GM19239 (cell line): ENCODE data around the gene PTPN1.
A peak's percentile ranks its signal among the peaks of the same experiment; 100 is the strongest.
"Not testable (repeated sequence)": the region's sequence is repeated elsewhere in the genome, so short reads cannot be mapped to it uniquely, and the experiment has no call there.

ENCODE experiments used
- DNase-seq: peaks from one replicate; pipeline ENCODE4 v3.0.0; 2011; ENCODE audit warnings: low spot score; ENCODE audit not compliant: insufficient read length
- FAIRE-seq: peaks from 2 replicates; lab custom pipeline; 2011; peaks lifted over from hg19 to GRCh38; lab: Jason Lieb, UNC

PTPN1 gene

GRCh38 chr20:50526403-50526989, 16.3 kb downstream of the PTPN1 start:
- no peak for FAIRE-seq
- DNase-seq: no peak

DNA sequence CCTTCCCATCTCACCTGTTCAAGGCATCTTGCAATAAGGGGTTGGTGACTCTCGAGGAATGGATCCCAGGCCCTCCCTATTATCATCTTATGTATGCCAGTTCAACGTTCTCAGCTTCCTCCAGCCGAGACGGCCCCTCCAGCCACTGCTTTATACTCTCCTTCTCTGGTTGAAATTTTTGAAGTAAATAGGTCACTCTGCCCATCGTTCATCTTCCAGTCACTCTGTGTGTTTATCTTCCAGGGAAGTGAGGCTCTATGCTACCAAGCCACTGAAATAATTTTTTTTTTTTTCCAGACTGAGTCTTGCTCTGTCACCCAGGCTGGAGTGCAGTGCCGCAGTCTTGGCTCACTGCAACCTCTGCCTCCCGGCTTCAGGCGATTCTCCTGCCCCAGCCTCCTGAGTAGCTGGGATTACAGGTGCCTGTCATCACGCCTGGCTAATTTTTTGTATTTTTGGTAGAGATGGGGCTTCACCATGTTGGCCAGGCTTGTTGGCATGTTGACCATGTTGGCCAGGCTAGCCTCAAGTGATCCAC, 17.0 kb downstream of the PTPN1 start:
- no peak for FAIRE-seq

GRCh38 chr20:50528129-50528528, 17.9 kb downstream of the PTPN1 start:
- no peak for DNase-seq
- no peak for FAIRE-seq

More for the DNA sequence above, 17.0 kb downstream of the PTPN1 start:
- DNase-seq: no peak

DNA sequence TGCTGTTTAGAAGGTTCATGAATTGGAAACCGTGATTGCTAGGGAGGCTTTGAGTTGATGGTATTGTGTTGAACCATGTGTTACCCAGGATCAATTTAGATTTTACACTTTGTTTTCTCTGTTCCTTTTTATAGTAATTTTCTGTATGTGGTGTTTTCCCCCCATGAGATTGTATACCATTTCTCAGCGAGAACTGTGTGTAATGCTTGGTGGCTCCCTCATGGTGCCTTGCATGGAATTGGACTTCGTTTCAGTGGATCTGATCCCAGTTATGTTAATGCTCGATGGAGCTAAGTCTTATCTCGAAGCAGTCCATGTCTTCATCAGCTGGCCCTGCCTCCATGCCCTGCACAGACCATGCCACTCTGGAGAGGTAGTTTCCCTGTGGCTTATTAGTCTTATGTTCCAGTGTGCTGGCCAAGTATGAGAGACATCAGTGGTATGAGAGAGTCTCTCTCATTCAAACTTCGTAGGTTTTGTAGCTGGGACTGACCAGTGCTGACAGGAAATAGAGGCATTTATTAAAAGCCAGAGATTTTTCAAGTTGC, 18.7 kb downstream of the PTPN1 start:
- peak; percentile 8 for FAIRE-seq
- DNase-seq: no peak

GRCh38 chr20:50532221-50532620, 22.0 kb downstream of the PTPN1 start:
- no peak for FAIRE-seq
- DNase-seq: no peak

DNA sequence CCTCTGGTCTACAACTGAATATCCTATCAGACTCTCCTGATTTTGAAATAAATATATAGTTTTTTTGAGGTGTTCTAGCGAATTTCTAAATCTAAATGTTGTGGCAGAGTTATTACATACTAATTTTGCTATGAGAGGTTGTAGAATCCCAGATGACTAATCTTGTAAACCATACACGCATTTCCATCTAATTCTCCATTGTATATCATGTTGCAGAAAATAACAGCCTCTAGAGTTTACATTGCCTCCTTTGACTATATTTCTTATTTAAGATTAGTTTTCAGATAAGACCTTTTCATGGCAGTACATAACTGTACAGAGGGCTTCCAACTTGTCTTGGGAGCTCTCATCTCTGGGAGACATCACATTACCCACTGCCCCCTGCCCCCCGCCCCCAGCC, 22.9 kb downstream of the PTPN1 start:
- FAIRE-seq (no peak), DNase-seq (no peak)

DNA sequence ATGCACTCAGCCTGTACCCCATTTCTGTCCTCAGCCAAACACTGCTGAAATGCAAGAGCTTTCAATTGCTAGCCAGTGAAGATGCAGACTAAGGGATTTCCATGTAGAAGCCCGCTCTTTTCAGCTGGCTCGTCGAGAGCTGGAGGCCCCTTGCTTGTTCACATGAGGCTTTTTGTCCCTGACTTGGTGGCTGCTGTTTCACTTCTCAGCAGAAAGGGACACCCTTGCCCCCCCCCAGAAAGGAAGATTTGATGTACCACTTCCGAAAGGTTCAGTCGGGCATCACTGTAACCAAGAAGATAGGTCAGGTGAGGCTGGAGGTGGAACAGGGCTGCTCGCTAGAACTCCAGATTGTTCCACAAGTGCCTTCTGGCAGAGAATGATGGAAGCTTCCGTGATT, 23.3 kb downstream of the PTPN1 start:
- no peak for FAIRE-seq
- no peak for DNase-seq

DNA sequence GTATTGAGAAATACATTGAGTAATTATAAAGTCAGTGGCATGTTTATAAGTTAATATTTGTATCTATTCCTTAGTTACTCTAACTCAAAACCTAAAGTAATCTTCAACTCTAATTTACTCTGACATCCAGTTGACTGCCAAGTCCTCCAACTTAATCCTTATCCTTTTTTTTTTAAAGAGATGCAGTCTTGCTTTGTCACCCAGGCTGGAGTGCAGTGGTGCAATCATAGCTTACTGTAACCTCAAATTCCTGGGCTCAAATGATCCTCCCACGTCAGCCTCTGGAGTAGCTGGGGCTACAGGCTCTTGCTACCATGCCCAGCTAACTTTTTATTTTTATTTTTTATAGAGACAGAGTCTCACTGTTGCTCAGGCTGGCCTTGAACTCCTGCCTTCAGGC, 24.4 kb downstream of the PTPN1 start:
- no peak for DNase-seq
- FAIRE-seq: no peak

GRCh38 chr20:50535162-50535561, 25.0 kb downstream of the PTPN1 start:
- DNase-seq (no peak), FAIRE-seq (no peak)

GRCh38 chr20:50536333-50536732, 26.1 kb downstream of the PTPN1 start:
- DNase-seq: no peak
- FAIRE-seq: no peak

GRCh38 chr20:50537546-50538201, 27.5 kb downstream of the PTPN1 start:
- FAIRE-seq (no peak), DNase-seq (no peak)

- FAIRE-seq (no peak), DNase-seq (no peak)
Observed at GRCh38 chr20:50538276-50538675, 28.1 kb downstream of the PTPN1 start.

GRCh38 chr20:50539798-50540197, 29.6 kb downstream of the PTPN1 start:
- DNase-seq, FAIRE-seq: not testable (repeated sequence)

DNA sequence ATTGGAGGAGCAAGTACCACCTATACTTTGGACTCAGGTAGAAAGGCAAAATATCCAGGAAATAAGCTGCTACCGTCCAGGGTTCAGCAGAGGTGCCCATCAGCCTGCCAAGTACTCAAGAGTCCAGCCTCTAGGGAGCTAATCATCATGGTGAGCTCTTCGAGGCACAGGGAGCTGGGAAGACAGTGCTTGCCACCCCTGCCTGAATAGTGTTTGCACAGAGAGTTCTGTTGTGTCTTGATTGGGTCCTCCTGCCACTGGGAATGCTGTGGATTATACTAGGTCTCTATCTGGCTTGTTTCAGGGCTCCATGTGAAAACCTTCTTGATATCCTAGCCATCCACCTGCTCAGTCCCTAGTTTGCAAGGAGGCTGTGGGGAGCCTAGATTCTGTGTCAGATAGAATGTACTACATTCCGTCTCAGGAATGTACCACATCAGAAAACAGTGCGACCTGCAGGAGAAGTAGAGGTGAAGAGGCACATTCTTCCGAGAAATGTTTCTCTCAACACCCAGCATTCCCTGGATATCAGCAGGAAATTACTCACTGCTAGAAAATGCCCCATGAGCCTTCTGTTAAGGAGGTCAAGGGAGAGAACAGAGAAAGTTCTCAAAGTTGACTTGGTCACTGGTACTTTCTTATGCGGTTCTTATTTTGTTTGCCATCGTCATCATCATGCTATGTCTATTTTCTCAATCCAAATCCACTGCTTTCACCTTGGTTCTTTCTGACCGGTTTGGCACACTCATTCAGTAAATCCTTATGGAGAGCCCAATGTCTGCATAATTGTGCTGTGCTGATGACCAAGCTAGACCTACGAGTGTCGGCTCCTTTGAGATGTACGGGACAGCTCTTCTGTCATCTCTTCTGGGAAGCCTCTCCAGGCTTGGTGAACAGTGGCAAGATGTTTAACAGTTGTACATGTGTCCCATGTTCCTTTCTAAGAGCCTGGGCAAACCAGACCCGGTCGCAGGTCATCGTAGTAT, 30.7 kb downstream of the PTPN1 start:
- FAIRE-seq (peak; percentile 81), DNase-seq (no peak)

DNA sequence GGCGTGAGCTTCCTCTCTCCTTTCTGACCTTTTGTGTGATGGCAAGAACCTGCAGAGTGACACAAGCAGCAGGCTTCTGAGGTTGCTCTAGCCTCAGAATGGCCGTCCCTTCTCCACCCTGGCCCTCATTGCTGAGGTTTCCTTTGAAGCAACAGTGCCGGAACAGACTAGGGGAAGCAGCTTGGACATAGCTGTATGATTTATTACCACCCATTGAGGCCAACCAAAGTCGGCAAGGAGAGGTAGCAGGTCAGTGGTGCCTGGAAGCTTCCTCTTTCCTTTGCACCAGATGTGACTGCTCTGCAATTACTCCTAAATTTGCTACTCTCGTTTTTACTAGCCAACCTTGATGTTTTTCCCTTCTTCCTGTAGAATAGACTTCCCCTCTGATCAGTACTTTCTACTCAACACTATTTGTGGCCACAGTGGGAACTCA, 31.4 kb downstream of the PTPN1 start:
- DNase-seq (no peak), FAIRE-seq (peak; percentile 95)

- FAIRE-seq: peak; percentile 48
- no peak for DNase-seq
Observed at GRCh38 chr20:50543326-50543725, 33.1 kb downstream of the PTPN1 start.

DNA sequence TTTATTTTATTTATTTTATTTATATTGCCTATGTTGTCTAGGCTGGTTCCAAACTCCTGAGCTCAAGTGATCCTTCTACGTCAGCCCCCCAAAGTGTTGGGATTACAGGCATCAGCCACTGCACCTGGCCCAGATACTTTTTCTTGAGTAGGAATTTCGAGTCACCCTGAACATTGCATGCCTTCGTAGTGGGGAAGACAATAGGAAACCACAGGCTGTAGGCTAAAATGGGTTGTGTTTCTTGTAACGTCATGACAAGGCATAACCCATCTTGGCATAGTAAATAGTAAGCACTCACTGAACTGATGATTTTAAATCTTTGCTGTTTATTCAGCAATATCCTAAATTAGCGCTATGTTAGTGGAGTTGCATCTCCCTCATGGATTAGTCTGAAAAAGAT, 34.9 kb downstream of the PTPN1 start:
- FAIRE-seq (no peak), DNase-seq (no peak)

GRCh38 chr20:50546729-50547314, 36.6 kb downstream of the PTPN1 start:
- DNase-seq: no peak
- FAIRE-seq: peak; percentile 74

GRCh38 chr20:50547964-50548363, 37.8 kb downstream of the PTPN1 start:
- DNase-seq (no peak), FAIRE-seq (no peak)

GRCh38 chr20:50548396-50548795, 38.2 kb downstream of the PTPN1 start:
- FAIRE-seq: no peak
- DNase-seq: no peak
